IMR-90 (cell line): ENCODE data around the gene CAPRIN1. TPM values are rescaled to one million over a fixed set of nuclear protein-coding genes. Genes with fewer than 3 reads are reported as not detected.

Experiments used
- ATAC-seq: fragments of 200-7000 bp; cut with Tn5 transposase; 2 replicates; pipeline ENCODE4 v1.9.1; 2020; ENCODE audit warnings: low read depth, mild to moderate bottlenecking, moderate library complexity
- BruUV-seq: library from RNA; stranded (reverse); fragments of 400-500 nt; replicated peaks from 2 replicates; lab custom pipeline; 2021; lab: Mats Ljungman, UMichigan
- CTCF ChIA-PET: fragments of 300-600 bp; formaldehyde crosslinking; extraction: SDS; loops from one replicate; lab custom pipeline; 2021; ENCODE audit warnings: antibody characterized with exemption; lab: Yijun Ruan, JAX
- POLR2A ChIA-PET: fragments of 300-600 bp; sonication (Branson Sonifier 250); formaldehyde crosslinking; loops from one replicate; lab custom pipeline; 2022; ENCODE audit warnings: antibody characterized with exemption; ENCODE audit not compliant: unreplicated experiment; lab: Charles Lee
- DNase-seq: peaks from one replicate; pipeline ENCODE4 v3.0.0; 2013
- H2AFZ ChIP-seq: replicated peaks from 2 replicates; pipeline ENCODE3; 2013; ENCODE audit warnings: low read length, mild to moderate bottlenecking; ENCODE audit not compliant: poor library complexity
- H2AK5ac ChIP-seq: 2 replicates; pipeline ENCODE4 v1.6.1; 2013; ENCODE audit warnings: low read depth, low read length, inconsistent platforms
- H2AK9ac ChIP-seq: replicated peaks from 2 replicates; pipeline ENCODE3; 2013; ENCODE audit warnings: mild to moderate bottlenecking, low read depth, low read length, moderate library complexity; ENCODE audit not compliant: poor library complexity
- H2BK120ac ChIP-seq: 2 replicates; pipeline ENCODE4 v1.6.1; 2013; ENCODE audit warnings: low read depth, low read length, inconsistent platforms
- H2BK15ac ChIP-seq: 3 replicates; pipeline ENCODE4 v1.6.1; 2013; ENCODE audit warnings: low read depth, low read length, inconsistent platforms
- H2BK20ac ChIP-seq: 2 replicates; pipeline ENCODE4 v1.6.1; 2013; ENCODE audit warnings: low read depth, mild to moderate bottlenecking, inconsistent platforms, low read length, moderate library complexity
- H2BK5ac ChIP-seq: 2 replicates; pipeline ENCODE4 v1.6.1; 2013; ENCODE audit warnings: mild to moderate bottlenecking, low read depth, low read length, inconsistent platforms; ENCODE audit not compliant: poor library complexity, severe bottlenecking
- H3K14ac ChIP-seq: replicated peaks from 2 replicates; pipeline ENCODE4 v1.6.1; 2013; ENCODE audit warnings: low read depth, low read length, inconsistent platforms
- H3K18ac ChIP-seq: 2 replicates; pipeline ENCODE4 v1.6.1; 2013; ENCODE audit warnings: low read depth, low read length, control low read depth
- H3K23ac ChIP-seq: 2 replicates; pipeline ENCODE4 v1.6.1; 2013; ENCODE audit warnings: low read depth, low read length, inconsistent platforms
- H3K27ac ChIP-seq: 2 replicates; pipeline ENCODE4 v1.5.1; 2013; ENCODE audit warnings: mild to moderate bottlenecking, control low read depth, low read length; ENCODE audit not compliant: insufficient read depth
- H3K27me3 ChIP-seq: 2 replicates; pipeline ENCODE4 v1.6.1; 2013; ENCODE audit warnings: low read length; ENCODE audit not compliant: control insufficient read depth, insufficient read depth
- H3K36me3 ChIP-seq: 2 replicates; pipeline ENCODE4 v1.6.1; 2013; ENCODE audit warnings: low read length, mixed read lengths; ENCODE audit not compliant: control insufficient read depth, insufficient read depth
- H3K4ac ChIP-seq: 2 replicates; pipeline ENCODE4 v1.6.1; 2013; ENCODE audit warnings: low read depth, low read length, inconsistent platforms
- H3K4me1 ChIP-seq: 2 replicates; pipeline ENCODE4 v1.6.1; 2013; ENCODE audit warnings: low read length, mixed read lengths; ENCODE audit not compliant: control insufficient read depth, insufficient read depth
- H3K4me2 ChIP-seq: 2 replicates; pipeline ENCODE4 v1.6.1; 2013; ENCODE audit warnings: low read depth, mild to moderate bottlenecking, control low read depth, low read length, moderate library complexity
- H3K4me3 ChIP-seq: 2 replicates; pipeline ENCODE4 v1.5.1; 2013; ENCODE audit warnings: low read depth, mild to moderate bottlenecking, control low read depth, low read length, moderate library complexity; ENCODE audit not compliant: insufficient read depth
- H3K56ac ChIP-seq: 2 replicates; pipeline ENCODE4 v1.6.1; 2013; ENCODE audit warnings: low read length, inconsistent platforms; ENCODE audit not compliant: insufficient read depth; ENCODE audit errors: extremely low read depth
- H3K79me1 ChIP-seq, 2 experiments: 2 replicates each; pipeline ENCODE4 v1.6.1; 2013; ENCODE audit warnings: low read length in 2 of 2, inconsistent platforms in 1 of 2, low read depth in 1 of 2
- H3K9ac ChIP-seq: 2 replicates; pipeline ENCODE4 v1.6.1; 2013; ENCODE audit warnings: low read depth, low read length, control low read depth
- H3K9me1 ChIP-seq: 2 replicates; pipeline ENCODE4 v1.6.1; 2013; ENCODE audit warnings: low read length, inconsistent platforms; ENCODE audit not compliant: insufficient read depth
- H3K9me3 ChIP-seq: 2 replicates; pipeline ENCODE4 v1.6.1; 2013; ENCODE audit warnings: low read length; ENCODE audit not compliant: control insufficient read depth, insufficient read depth
- H4K20me1 ChIP-seq: 2 replicates; pipeline ENCODE4 v1.6.1; 2013; ENCODE audit warnings: low read length, inconsistent platforms; ENCODE audit not compliant: insufficient read depth
- H4K5ac ChIP-seq: 2 replicates; pipeline ENCODE4 v1.6.1; 2013; ENCODE audit warnings: mild to moderate bottlenecking, low read depth, low read length, control low read depth
- H4K8ac ChIP-seq, 2 experiments: 2 replicates each; pipeline ENCODE4 v1.6.1; 2013; ENCODE audit warnings: low read depth in 2 of 2, low read length in 2 of 2, control low read depth in 1 of 2, inconsistent platforms in 1 of 2
- H4K91ac ChIP-seq: 2 replicates; pipeline ENCODE4 v1.6.1; 2013; ENCODE audit warnings: low read depth, low read length, inconsistent platforms; ENCODE audit not compliant: insufficient read depth
- BHLHE40 ChIP-seq: fragments of 150-350 bp; IDR thresholded peaks from 2 replicates; pipeline ENCODE4 v1.6.1; 2016; ENCODE audit warnings: mild to moderate bottlenecking, low read depth, low read length
- MAZ ChIP-seq: IDR thresholded peaks from 2 replicates; pipeline ENCODE4 v1.6.1; 2012; ENCODE audit warnings: low read depth, mild to moderate bottlenecking, low read length, improper control_type of control experiment, moderate library complexity, borderline replicate concordance
- MXI1 ChIP-seq: IDR thresholded peaks from 2 replicates; pipeline ENCODE4 v1.6.1; 2012; ENCODE audit warnings: low read depth, mild to moderate bottlenecking, low read length, moderate library complexity, borderline replicate concordance
- POLR2A ChIP-seq: IDR thresholded peaks from 2 replicates; pipeline ENCODE4 v1.6.1; 2012; ENCODE audit warnings: mild to moderate bottlenecking, low read depth, low read length
- RCOR1 ChIP-seq: IDR thresholded peaks from 2 replicates; pipeline ENCODE4 v1.6.1; 2012; ENCODE audit warnings: mild to moderate bottlenecking, low read length, improper control_type of control experiment; ENCODE audit not compliant: insufficient replicate concordance
- WGBS, 2 experiments: methylation state at CpG; one replicate each; pipeline versions ENCODE4 v1.1.5 to v1.1.7; 2013; ENCODE audit warnings: missing lambda C conversion rate in 2 of 2; ENCODE audit not compliant: insufficient read length in 1 of 2; ENCODE audit errors: extremely low coverage in 2 of 2; 5-methylcytosine and 5-hydroxymethylcytosine counted together
- dilution Hi-C: fragments of 300-500 bp; cut with HindIII; formaldehyde crosslinking; loops from one replicate; pipeline ENCODE4 v1.14.3; 2018; ENCODE audit warnings: low sequenced_read_pairs; ENCODE audit not compliant: unreplicated experiment
- in situ Hi-C: fragments of 300-500 bp; cut with MboI; formaldehyde crosslinking; loops from 3 replicates; pipeline ENCODE4 v1.14.3; 2019; ENCODE audit warnings: low sequenced_read_pairs, inconsistent platforms, mixed read lengths
- intact Hi-C: fragments of 100-400 bp; cut with micrococcal nuclease; formaldehyde crosslinking; loops from 2 replicates; pipeline ENCODE4 v1.10.0; 2022
- polyA plus RNA-seq, 3 experiments: library from polyadenylated mRNA; depleted of rRNA; stranded (reverse); fragments of >200 nt; gene quantifications; 2 replicates each; pipeline ENCODE4 v1.2.3, GENCODE V29; 2012; ENCODE audit warnings: low replicate concordance in 1 of 3
- total RNA-seq: library from RNA; depleted of rRNA; stranded (reverse); fragments of >200 nt; gene quantifications from 2 replicates; pipeline ENCODE4 v1.2.3, GENCODE V29; 2012
- TF ChIP-seq, protein P1 (sequence below): conservative IDR thresholded peaks from 2 replicates; pipeline ENCODE4 v1.5.1; 2012; ENCODE audit warnings: mild to moderate bottlenecking, low read depth, low read length, improper control_type of control experiment

The CAPRIN1 gene
- total and polyA plus RNA-seq, 2 of the 4 experiments (the other 2 are of a cell fraction): 127 to 253 TPM

DNA sequence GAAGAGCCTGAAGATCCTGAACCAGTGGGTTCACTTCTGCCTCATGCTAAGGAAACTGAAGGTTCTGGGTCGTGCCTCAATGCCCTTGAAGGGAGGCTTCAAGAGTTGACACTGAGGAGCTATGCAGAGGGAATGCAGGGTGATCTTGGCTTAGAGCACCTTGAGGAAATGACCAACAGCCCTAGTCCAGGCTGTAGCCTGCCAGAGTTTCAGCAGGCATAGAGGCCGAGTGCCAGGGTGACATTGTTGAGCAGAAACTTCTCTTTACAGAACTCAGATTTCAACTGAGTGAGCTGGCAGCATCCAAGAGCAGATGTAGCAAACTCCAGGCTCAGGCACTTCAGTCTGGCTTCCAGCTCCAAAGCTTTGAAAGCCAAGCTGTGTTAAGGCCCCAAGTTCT, 23.1 kb upstream of the CAPRIN1 start:
- Histone ChIP-seq H3K4me3 (no peak overlapping the region), H3K56ac (no peak overlapping the region), H3K9ac (no peak overlapping the region), H3K27ac (no peak overlapping the region), H2AFZ (no peak overlapping the region), H4K91ac (no peak overlapping the region), H3K27me3 (peaks cover 8% of the 10 kb centered on the region), H3K23ac (no peak overlapping the region), H2BK20ac (no peak overlapping the region), H3K36me3 (no peaks in the 10 kb centered on the region), H3K9me3 (no peaks in the 10 kb centered on the region), H2AK5ac (no peak overlapping the region), H2BK5ac (no peak overlapping the region), H2BK120ac (no peak overlapping the region), H3K9me1 (no peaks in the 10 kb centered on the region), H2BK15ac (no peak overlapping the region), H2AK9ac (no peak overlapping the region), H3K14ac (no peak overlapping the region), H4K20me1 (no peaks in the 10 kb centered on the region), H4K5ac (no peak overlapping the region), H3K79me1 (no peaks in the 10 kb centered on the region), H3K4ac (no peak overlapping the region), H4K8ac (no peak overlapping the region), H3K4me2 (no peak overlapping the region), H3K18ac (no peak overlapping the region), H3K4me1 (no peaks in the 10 kb centered on the region)
- DNase-seq (peak; percentile 8), ATAC-seq (no peak)
- POLR2A ChIA-PET: no interaction called here
- no TSS peak for BruUV-seq
- no peak for TF ChIP-seq MAZ
- TF ChIP-seq, protein P1, sequence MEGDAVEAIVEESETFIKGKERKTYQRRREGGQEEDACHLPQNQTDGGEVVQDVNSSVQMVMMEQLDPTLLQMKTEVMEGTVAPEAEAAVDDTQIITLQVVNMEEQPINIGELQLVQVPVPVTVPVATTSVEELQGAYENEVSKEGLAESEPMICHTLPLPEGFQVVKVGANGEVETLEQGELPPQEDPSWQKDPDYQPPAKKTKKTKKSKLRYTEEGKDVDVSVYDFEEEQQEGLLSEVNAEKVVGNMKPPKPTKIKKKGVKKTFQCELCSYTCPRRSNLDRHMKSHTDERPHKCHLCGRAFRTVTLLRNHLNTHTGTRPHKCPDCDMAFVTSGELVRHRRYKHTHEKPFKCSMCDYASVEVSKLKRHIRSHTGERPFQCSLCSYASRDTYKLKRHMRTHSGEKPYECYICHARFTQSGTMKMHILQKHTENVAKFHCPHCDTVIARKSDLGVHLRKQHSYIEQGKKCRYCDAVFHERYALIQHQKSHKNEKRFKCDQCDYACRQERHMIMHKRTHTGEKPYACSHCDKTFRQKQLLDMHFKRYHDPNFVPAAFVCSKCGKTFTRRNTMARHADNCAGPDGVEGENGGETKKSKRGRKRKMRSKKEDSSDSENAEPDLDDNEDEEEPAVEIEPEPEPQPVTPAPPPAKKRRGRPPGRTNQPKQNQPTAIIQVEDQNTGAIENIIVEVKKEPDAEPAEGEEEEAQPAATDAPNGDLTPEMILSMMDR: no peak
- no peak for TF ChIP-seq BHLHE40
- TF ChIP-seq POLR2A: no peak
- no peak for TF ChIP-seq RCOR1
- no peak for TF ChIP-seq MXI1
- dilution Hi-C loops (no loop called here), in situ Hi-C loops (no loop called here), intact Hi-C loops (no loop called here)
- WGBS, 2 experiments: 33% methylated on average over 1 of the region's 2 CpGs; no CpG with 5 or more reads in 1 of the 2 experiments
- CTCF ChIA-PET: interaction anchor here (1.1 kb wide), 1 partner anchor 32 kb away, joined by 5 read pairs; no protein-coding TSS in a partner anchor
